ENCODE measurements around the gene EBI3.
A peak's percentile ranks its signal among the peaks of the same experiment; 100 is the strongest.

The EBI3 gene

GRCh38 chr19:4229179-4229931 lies at the start of gene EBI3:
TSS of gene EBI3 (plus strand) at chr19:4229523. CDS start at chr19:4229551, 28 bp downstream.
- DNase-seq (ENCODE audit: extremely low spot score), result peak; percentile 89
- no peak for TF ChIP-seq CTCF (IDR thresholded peaks at IDR 0.05; ENCODE audit: control extremely low read depth, extremely low read depth, low read depth, missing control alignments)
- ChIA-PET CTCF (interaction anchor here (1.0 to 2.2 kb wide), 6 partner anchors 8 to 241 kb away, joined by 3 to 11 read pairs (median 4); partner anchors contain the start of gene YJU2), POLR2A (interaction anchor here (0.6 to 2.4 kb wide), 2 partner anchors 11 to 170 kb away, joined by 4 to 20 read pairs; no protein-coding TSS in a partner anchor)

- DNase-seq (ENCODE audit: extremely low spot score), result no peak
- ChIA-PET CTCF (no interaction called here), POLR2A (no interaction called here)
- TF ChIP-seq CTCF (IDR thresholded peaks at IDR 0.05; ENCODE audit: control extremely low read depth, extremely low read depth, low read depth, missing control alignments), result no peak
Measured at GRCh38 chr19:4181053-4181508, 48.2 kb upstream of the EBI3 start.

- DNase-seq (ENCODE audit: extremely low spot score), result peak; percentile 100
- TF ChIP-seq CTCF (IDR thresholded peaks at IDR 0.05; ENCODE audit: control extremely low read depth, extremely low read depth, low read depth, missing control alignments), result no peak
- POLR2A ChIA-PET, result no interaction called here
- CTCF ChIA-PET, result no interaction called here
Measured at GRCh38 chr19:4182084-4182810, 47.1 kb upstream of the EBI3 start, which contains the start of the genes ANKRD24 and SIRT6. TSS of gene ANKRD24 (plus strand) at chr19:4182689. CDS start at chr19:4186426, 3,737 bp downstream. TSS of gene SIRT6 (minus strand) at chr19:4182563. CDS start at chr19:4182539, 24 bp downstream.

- ChIA-PET POLR2A (no interaction called here), CTCF (interaction anchor here (1.2 kb wide), 1 partner anchor 20 kb away, joined by 5 read pairs; no protein-coding TSS in a partner anchor)
- no peak for DNase-seq (ENCODE audit: extremely low spot score)
- no peak for TF ChIP-seq CTCF (IDR thresholded peaks at IDR 0.05; ENCODE audit: control extremely low read depth, extremely low read depth, low read depth, missing control alignments)
Measured at GRCh38 chr19:4183967-4184717, 45.2 kb upstream of the EBI3 start.

GRCh38 chr19:4184718-4185352 lies 44.5 kb upstream of the EBI3 start:
- POLR2A ChIA-PET, result no interaction called here
- no peak for DNase-seq (ENCODE audit: extremely low spot score)
- CTCF ChIA-PET, result interaction anchor here (1.2 kb wide), 1 partner anchor 19 kb away, joined by 5 read pairs; no protein-coding TSS in a partner anchor
- TF ChIP-seq CTCF (IDR thresholded peaks at IDR 0.05; ENCODE audit: control extremely low read depth, extremely low read depth, low read depth, missing control alignments), result no peak

Measured in GM10248 (cell line).